Epithelial cell of proximal tubule (primary cell): Measurements from ENCODE around the gene ZBTB21. TPM values are rescaled to one million over a fixed set of nuclear protein-coding genes. Genes with fewer than 3 reads are reported as not detected.

Source experiments
- DNase-seq: peaks from one replicate; pipeline ENCODE4 v3.0.0-alpha.2; 2011; ENCODE audit warnings: low read depth
- H3K4me3 ChIP-seq: 2 replicates; pipeline ENCODE4 v1.5.1; 2011; ENCODE audit warnings: low read depth, mild to moderate bottlenecking, low read length
- CTCF ChIP-seq: conservative IDR thresholded peaks from 2 replicates; pipeline ENCODE4 v1.5.1; 2012; ENCODE audit warnings: low read depth, mild to moderate bottlenecking, low read length
- total RNA-seq: library from RNA; depleted of rRNA; stranded (reverse); fragments of >200 nt; gene quantifications from 2 replicates; pipeline ENCODE4 v1.2.3, GENCODE V29; 2015

Gene ZBTB21
- total RNA-seq, 1 donor from 2014 or later = 6.3 TPM

- H3K4me3 ChIP-seq = no peak overlapping the region
- no peak for DNase-seq
- TF ChIP-seq CTCF = no peak
Observed at GRCh38 chr21:42056468-42056867, 46.3 kb upstream of the ZBTB21 start.

DNA sequence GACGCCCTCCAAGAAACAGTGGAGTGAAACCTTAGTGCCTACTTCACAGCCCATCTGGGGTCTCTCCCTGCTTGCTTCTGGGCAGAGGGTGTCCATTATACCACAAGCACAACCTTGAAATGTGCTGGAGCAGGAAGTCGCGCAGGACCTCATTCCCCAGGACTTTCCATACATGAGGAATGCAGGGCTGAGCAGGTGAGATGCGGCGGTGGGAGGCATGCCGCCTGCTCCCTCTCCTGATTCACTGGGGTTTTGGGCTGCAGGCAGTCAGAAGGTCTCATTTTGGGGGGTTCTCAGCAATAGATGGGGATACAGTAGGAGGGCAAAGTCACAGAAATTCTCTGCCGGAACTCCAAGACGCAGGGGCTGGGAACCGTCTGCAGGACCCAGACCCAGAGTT lies 45.3 kb upstream of the ZBTB21 start:
- H3K4me3 ChIP-seq = no peak overlapping the region
- no peak for TF ChIP-seq CTCF
- no peak for DNase-seq

DNA sequence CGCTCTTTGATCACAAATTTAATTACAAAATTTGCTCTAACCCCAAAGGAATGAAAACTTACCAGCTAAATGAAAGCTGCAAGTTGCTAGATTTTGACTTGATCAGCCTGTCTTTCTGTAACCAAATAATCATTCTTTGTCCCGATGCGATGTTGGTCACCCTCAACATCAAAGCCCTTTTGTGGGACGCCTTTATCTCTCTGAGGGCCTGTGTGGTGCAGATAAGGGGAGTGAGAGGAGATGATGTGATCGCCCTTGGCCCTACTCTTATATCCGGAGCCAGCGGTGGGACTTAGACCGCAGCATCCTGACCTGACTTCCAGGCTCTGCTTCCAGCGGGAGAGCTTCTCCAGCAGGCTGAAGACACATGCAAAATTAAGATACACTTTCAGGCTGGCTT lies 41.6 kb upstream of the ZBTB21 start:
- no peak overlapping the region for H3K4me3 ChIP-seq
- no peak for TF ChIP-seq CTCF
- DNase-seq = no peak

GRCh38 chr21:42049578-42050430 lies 39.6 kb upstream of the ZBTB21 start:
- no peak for TF ChIP-seq CTCF
- no peak for DNase-seq
- no peak overlapping the region for H3K4me3 ChIP-seq

GRCh38 chr21:42048870-42049577 lies 38.9 kb upstream of the ZBTB21 start:
- no peak overlapping the region for H3K4me3 ChIP-seq
- TF ChIP-seq CTCF = no peak
- no peak for DNase-seq

GRCh38 chr21:42047821-42048613 lies 37.9 kb upstream of the ZBTB21 start:
- no peak for TF ChIP-seq CTCF
- no peak overlapping the region for H3K4me3 ChIP-seq
- DNase-seq = peak; percentile 50
